Endometrial microvascular endothelial cells (primary cell): ENCODE measurements around the gene ACRBP. TPM values are rescaled to one million over a fixed set of nuclear protein-coding genes. Genes with fewer than 3 reads are reported as not detected.

Experiments
- in situ Hi-C: cut with HindIII; loops from 2 replicates; pipeline ENCODE4 v1.10.0; 2017; ENCODE audit warnings: low sequenced_read_pairs, low pct_unique_long_range_greater_than_20kb; ENCODE audit errors: inconsistent ontology term
- total RNA-seq: library from RNA; depleted of rRNA; stranded (reverse); fragments of >200 nt; gene quantifications from one replicate; pipeline ENCODE4 v1.2.3, GENCODE V29; 2015; ENCODE audit errors: inconsistent ontology term

Gene ACRBP
- not detected for total RNA-seq

- in situ Hi-C loops: no loop called here
These were observed at the start of gene ACRBP for GRCh38 chr12:6647083-6647604. TSS of gene ACRBP (minus strand) at chr12:6647432. CDS start at chr12:6647366, 66 bp downstream.

GRCh38 chr12:6695313-6696045 is 48.2 kb upstream of the ACRBP start:
- in situ Hi-C loops: no loop called here

GRCh38 chr12:6694701-6695100 is 47.5 kb upstream of the ACRBP start:
- in situ Hi-C loops: no loop called here

GRCh38 chr12:6693832-6694355 is 46.7 kb upstream of the ACRBP start:
- in situ Hi-C loops: no loop called here

- in situ Hi-C loops: no loop called here
These were observed 45.7 kb upstream of the ACRBP start for GRCh38 chr12:6692888-6693287.

GRCh38 chr12:6691473-6691872 is 44.2 kb upstream of the ACRBP start:
- in situ Hi-C loops: no loop called here

- in situ Hi-C loops: no loop called here
These were observed 42.0 kb upstream of the ACRBP start, which contains the start of gene ZNF384 for GRCh38 chr12:6688999-6689882. TSS of gene ZNF384 (minus strand) at chr12:6689375. CDS start at chr12:6679520, 9,855 bp downstream.

GRCh38 chr12:6688543-6688998 is 41.3 kb upstream of the ACRBP start:
- in situ Hi-C loops: no loop called here

GRCh38 chr12:6685814-6686213 is 38.6 kb upstream of the ACRBP start:
- in situ Hi-C loops: no loop called here

- in situ Hi-C loops: no loop called here
These were observed 37.4 kb upstream of the ACRBP start for GRCh38 chr12:6684609-6685008.

- in situ Hi-C loops: no loop called here
These were observed 29.7 kb upstream of the ACRBP start for GRCh38 chr12:6676962-6677361.

- in situ Hi-C loops: no loop called here
These were observed 24.9 kb upstream of the ACRBP start for GRCh38 chr12:6672143-6672542.

GRCh38 chr12:6667559-6668210 is 20.5 kb upstream of the ACRBP start:
- in situ Hi-C loops: no loop called here

GRCh38 chr12:6666211-6666610 is 19.0 kb upstream of the ACRBP start:
- in situ Hi-C loops: no loop called here

GRCh38 chr12:6664902-6665301 is 17.7 kb upstream of the ACRBP start:
- in situ Hi-C loops: no loop called here

- in situ Hi-C loops: no loop called here
These were observed 15.9 kb upstream of the ACRBP start, which contains the start of gene ING4 for GRCh38 chr12:6662906-6663742. TSS of gene ING4 (minus strand) at chr12:6663119. CDS start at chr12:6663101, 18 bp downstream.

- in situ Hi-C loops: no loop called here
These were observed 15.3 kb upstream of the ACRBP start for GRCh38 chr12:6662602-6662905.

GRCh38 chr12:6653987-6654386 is 6.8 kb upstream of the ACRBP start:
- in situ Hi-C loops: no loop called here
